Hippocampal formation (tissue), 2 donors: ENCODE results near the gene TLN1.

Experiments used
- DNase-seq, 2 donors: peaks; one replicate each; lab custom pipeline; 2025; lab: John Stamatoyannopoulos, UW

TLN1 gene

DNA sequence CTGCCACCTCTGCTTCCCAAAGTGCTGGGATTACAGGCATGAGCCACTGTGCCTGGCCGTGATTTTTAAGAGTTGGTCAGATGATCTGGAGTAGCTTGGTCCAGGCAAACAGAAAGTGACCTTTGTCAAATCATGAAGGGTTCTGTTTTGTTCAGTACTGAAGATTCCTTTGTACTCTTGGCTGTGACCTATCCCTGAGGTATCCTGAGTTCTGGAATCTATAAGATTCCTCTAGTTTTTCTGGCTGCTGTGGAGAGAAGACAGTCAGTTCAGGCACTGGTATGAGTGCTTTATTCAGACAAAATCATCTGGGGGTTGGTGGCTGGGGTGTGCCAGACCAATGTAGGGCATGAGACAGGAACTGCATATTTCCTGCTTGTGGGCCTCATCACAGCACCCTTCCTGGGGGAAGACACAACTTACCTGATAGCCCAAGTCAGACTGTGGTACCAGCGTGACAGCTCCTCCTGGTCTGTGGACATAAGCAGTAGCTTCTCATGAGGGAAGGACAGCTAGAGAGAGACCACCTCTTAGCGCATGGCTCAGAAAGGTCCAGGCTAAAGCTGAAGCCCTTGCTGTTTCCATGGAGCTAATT is 70.1 kb downstream of the TLN1 start:
- no peak for DNase-seq

DNA sequence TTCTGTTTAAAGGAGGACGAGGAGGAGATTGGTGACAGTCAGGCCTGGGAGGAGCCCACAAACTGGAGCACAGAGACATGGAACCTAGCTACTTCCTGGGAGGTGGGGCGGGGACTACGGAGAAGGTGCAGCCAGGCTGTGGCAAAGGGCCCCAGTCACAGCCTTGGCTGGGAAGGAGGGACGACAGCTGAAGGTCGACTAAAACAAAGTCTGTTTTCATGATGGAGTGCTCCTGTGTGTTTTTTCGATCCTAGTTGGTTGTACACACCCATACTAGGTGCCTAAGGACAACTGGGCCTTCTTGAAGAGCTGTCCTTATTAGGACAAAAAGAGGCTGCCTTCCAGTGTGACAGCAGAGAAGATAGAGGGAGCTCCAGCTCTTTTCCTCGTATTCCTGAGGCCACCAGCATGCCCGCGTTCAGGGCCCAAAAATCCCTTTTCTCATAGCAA is 71.0 kb downstream of the TLN1 start:
- no peak for DNase-seq

GRCh38 chr9:35659340-35659739 is 72.7 kb downstream of the TLN1 start:
- DNase-seq: no peak

GRCh38 chr9:35658968-35659220 is 73.1 kb downstream of the TLN1 start:
- DNase-seq: no peak

- DNase-seq: peak; percentile 79 to 91
Observed at GRCh38 chr9:35658137-35658967, 73.6 kb downstream of the TLN1 start, which contains the start of gene CCDC107. Gene CCDC107, plus strand, starts transcription at chr9:35658292. Its CDS starts 88 bp downstream, at chr9:35658380.

DNA sequence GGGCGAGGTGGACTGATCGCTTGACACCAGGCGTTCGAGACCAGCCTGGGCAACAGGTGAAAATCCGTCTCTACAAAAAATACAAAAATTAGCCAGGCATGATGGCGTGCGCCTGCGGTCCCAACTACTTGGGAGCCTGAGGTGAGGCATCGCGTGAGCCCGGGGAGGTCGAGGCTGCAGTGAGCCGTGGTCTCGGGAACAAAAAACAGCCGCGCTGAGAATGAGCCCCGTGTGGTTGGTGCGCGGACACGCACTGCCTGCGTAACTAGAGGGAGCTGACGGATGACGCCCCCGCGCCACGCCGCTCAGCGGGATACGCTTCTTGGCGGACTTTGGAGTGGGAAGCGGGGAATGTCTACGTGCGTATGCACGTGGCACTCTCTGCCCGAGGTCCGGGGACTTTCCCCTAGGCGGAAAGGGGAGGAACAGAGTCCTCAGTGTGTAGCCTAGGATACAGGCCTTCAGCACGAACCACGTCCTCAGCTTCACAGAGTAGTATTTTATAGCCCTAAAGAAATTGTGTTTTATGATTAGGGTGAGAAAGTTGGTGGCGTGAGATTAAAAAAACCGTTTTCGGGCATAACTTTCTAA is 74.4 kb downstream of the TLN1 start, which contains the start of gene RMRP:
RMRP (minus strand) TSS at position 474 of the 591 bp plus-strand sequence.
- DNase-seq: peak; percentile 94 to 98

- DNase-seq: peak in 1 of 2 donors; percentile 7
Observed at GRCh38 chr9:35656831-35657545, 75.0 kb downstream of the TLN1 start.

- no peak for DNase-seq
Observed at GRCh38 chr9:35656348-35656747, 75.6 kb downstream of the TLN1 start.

- DNase-seq: no peak
Observed at GRCh38 chr9:35653611-35654010, 78.4 kb downstream of the TLN1 start.

DNA sequence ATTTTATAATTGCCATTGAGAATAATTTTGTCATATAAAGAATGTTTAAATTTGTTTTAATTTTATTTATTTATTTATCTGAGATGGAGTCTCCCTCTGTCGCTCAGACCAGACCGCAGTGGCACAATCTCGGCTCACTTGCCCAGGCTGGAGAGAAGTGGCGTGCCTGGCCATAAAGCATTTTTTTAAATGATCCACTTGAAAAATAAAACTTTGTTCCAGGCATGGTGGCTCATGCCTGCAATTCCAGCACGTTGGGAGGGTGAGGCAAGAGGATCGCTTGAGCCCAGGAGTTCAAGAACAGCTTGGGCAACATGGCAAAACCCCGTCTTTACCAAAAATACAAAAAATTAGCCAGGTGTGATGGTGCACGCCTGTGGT is 79.2 kb downstream of the TLN1 start:
- no peak for DNase-seq

DNA sequence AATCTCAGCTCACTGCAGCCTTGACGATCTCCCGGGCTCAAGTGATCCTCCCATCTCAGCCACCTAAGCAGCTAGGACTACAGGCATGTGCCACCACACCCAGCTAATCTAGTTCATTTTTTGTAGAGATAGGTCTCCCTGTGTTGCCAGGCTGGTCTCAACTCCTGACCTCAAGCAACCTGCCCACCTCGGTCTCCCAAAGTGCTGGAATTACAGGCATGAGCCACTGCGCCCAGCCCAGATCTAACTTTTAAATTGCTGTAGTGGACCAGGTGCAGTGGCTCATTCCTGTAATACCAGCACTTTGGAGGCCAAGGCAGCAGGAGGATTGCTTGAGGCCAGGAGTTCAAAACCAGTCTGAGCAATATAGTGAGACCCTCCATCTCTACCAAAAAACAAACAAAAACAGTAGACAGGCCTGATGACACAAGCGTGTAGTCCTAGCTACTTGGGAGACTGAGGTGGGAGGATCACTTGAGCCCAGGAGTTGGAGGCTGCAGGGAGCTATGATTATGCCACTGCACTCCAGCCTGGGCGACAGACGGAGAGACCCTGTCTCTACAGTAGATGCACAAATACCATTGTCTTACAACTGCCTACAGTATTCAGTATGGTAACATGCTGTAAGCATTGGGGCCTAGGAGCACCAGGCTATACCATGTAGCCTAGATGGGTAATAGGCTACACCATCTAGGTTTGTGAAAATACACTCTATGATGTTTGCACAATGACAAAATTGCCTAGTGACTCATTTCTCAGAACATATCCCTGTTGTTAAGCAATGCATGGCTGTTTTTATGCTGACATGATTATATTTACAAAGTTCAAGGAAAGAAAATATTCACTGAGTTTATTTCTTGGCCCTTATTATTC is 79.8 kb downstream of the TLN1 start:
- DNase-seq: no peak

GRCh38 chr9:35650341-35651158 is 81.4 kb downstream of the TLN1 start, which contains the start of gene SIT1:
Gene SIT1, minus strand, starts transcription at chr9:35650931. Its CDS starts 78 bp downstream, at chr9:35650853.
- no peak for DNase-seq

- no peak for DNase-seq
Observed at GRCh38 chr9:35649431-35650340, 82.3 kb downstream of the TLN1 start.
